Retinal pigment epithelial cell (primary cell): ENCODE data around the gene FCER1A.

Experiments used
- DNase-seq: peaks from one replicate; pipeline ENCODE4 v3.0.0-alpha.2; 2010; ENCODE audit warnings: low read depth
- H3K4me3 ChIP-seq: 2 replicates; pipeline ENCODE4 v1.5.1; 2011; ENCODE audit warnings: mild to moderate bottlenecking, low read length, control low read depth, moderate library complexity
- TF ChIP-seq, protein P1 (sequence below): conservative IDR thresholded peaks from 2 replicates; pipeline ENCODE4 v1.5.1; 2011; ENCODE audit warnings: low read depth, low read length, control low read depth, inconsistent platforms

The FCER1A gene

DNA sequence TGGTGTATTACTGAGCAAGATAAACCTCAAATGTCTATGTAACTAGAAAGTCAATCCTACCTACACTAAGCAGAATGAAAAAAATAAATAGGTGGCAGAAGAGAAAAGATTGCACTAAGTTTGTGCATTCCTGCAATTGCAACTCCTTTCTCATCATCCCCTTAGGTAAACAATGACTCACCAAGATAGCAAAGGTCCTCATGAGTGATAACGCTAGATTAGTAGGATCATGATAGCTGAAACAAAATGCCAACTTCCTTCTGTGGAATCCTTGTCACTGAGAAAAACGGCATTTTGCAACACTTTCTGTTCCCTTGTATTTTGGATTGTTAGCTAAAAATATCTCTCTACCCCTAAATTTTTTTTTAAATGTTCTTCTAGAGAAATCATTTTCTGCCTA is 20.0 kb upstream of the FCER1A start:
- no peak overlapping the region for H3K4me3 ChIP-seq
- DNase-seq: no peak
- TF ChIP-seq, protein P1, sequence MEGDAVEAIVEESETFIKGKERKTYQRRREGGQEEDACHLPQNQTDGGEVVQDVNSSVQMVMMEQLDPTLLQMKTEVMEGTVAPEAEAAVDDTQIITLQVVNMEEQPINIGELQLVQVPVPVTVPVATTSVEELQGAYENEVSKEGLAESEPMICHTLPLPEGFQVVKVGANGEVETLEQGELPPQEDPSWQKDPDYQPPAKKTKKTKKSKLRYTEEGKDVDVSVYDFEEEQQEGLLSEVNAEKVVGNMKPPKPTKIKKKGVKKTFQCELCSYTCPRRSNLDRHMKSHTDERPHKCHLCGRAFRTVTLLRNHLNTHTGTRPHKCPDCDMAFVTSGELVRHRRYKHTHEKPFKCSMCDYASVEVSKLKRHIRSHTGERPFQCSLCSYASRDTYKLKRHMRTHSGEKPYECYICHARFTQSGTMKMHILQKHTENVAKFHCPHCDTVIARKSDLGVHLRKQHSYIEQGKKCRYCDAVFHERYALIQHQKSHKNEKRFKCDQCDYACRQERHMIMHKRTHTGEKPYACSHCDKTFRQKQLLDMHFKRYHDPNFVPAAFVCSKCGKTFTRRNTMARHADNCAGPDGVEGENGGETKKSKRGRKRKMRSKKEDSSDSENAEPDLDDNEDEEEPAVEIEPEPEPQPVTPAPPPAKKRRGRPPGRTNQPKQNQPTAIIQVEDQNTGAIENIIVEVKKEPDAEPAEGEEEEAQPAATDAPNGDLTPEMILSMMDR: no peak

DNA sequence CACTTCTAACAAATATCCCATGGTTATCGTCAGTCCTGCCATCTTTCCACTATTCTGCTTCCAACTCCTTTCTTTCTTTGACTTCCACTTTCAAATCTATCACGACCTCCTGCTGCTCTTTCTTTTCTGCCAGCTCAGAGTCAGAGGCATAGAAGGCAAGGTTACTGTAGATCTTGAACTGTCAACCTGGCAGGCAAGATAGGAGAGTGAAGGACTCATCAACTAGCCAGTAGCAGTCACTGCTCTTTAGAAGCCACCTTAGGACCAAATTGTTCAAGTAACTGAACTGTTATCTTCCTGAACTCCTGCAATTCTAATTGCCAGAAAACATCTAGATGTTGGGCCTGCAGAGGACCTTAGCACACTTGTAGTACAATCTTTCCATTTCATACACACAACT is 13.1 kb upstream of the FCER1A start:
- no peak overlapping the region for H3K4me3 ChIP-seq
- DNase-seq: no peak
- TF ChIP-seq, protein P1: no peak

DNA sequence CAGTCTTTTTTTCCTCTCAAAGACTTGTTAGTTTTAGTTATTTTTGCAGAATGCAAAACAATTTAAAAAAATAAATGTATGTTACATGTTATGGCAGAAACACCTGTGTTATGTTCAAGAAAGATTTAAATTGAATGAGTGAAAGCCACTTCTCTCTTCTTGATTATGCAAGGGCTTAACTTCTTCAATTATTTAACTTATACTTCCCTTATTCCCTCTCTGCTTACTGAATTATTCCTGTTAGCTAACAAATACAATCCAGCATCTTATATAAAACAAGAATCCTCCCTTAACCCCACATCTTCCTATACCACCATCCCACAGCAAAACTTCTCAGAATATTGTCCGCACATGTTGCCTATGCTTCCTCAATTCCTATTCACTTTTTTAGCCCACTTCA is 10.7 kb upstream of the FCER1A start:
- DNase-seq: no peak
- TF ChIP-seq, protein P1: no peak
- no peak overlapping the region for H3K4me3 ChIP-seq

DNA sequence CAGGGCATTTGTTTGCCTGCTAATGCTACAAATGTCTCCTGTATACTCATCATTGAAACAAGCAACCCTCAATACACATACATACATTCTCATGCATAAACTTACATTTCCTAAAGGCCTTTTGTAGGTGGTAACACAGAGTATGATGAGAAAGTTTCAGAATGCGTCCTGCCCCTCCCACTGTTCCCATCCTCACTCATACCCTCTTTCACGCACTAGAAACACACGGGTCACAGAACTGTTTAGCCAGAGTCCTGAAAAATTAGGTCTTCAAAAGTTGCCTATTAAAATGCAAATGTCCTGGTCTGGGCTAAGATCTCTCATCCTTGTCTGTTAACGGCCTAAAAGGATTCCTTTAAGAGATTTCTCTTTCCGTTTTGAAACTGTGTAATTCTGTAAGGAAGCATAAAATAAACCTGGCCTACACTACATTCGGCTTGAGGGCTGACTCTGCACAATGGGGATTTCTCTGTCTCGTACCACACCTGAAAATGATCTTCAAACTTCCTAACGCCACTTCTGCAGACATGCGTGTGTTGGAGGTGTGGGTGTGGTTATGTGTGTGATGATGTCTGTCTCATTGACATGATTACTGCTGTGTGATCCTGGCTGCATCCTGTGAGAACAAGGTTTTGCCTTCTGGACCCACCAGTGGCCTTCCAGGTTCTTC is 5.3 kb upstream of the FCER1A start:
- DNase-seq: no peak
- TF ChIP-seq, protein P1: no peak
- no peak overlapping the region for H3K4me3 ChIP-seq

DNA sequence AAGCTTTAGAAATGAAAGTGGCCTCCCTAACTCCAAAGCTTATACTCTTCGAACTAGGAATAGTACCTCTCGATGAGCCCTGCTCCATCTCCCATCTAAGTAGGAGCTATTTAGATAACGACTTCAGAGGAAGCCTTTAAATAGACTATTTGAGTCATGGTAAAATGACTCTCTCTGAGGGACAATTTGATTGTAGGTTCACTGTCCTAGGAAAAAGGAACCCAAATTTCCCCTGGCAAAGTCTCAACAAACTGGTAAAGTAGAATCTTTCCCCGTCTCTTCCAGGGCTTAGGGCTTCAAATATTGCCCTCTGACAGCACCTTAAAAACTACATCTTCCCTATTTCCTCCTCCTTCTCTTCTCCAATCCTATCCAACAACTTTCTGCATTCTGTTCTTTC is 2.0 kb upstream of the FCER1A start:
- H3K4me3 ChIP-seq: no peak overlapping the region
- TF ChIP-seq, protein P1: no peak
- no peak for DNase-seq

DNA sequence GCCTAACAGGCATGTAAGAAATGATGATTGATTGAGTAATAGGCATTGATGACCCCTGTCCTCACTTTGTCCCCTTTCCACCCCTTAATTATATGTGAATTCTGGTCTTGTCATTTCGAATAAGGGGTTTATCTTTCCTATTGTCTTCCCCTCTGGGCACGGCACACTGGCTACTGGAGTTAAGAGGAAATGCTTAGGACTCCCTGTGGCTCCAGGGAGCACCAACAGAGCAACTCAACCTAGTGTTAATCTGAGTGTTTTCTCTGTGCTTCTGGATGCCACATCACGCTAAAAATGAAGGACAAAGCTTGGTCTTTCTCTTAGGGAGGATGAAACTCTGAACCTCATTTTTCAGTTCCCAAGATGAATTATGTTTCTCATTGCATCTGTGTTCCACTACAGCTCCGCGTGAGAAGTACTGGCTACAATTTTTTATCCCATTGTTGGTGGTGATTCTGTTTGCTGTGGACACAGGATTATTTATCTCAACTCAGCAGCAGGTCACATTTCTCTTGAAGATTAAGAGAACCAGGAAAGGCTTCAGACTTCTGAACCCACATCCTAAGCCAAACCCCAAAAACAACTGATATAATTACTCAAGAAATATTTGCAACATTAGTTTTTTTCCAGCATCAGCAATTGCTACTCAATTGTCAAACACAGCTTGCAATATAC is 5.3 kb downstream of the FCER1A start:
- TF ChIP-seq, protein P1: no peak
- no peak overlapping the region for H3K4me3 ChIP-seq
- no peak for DNase-seq

DNA sequence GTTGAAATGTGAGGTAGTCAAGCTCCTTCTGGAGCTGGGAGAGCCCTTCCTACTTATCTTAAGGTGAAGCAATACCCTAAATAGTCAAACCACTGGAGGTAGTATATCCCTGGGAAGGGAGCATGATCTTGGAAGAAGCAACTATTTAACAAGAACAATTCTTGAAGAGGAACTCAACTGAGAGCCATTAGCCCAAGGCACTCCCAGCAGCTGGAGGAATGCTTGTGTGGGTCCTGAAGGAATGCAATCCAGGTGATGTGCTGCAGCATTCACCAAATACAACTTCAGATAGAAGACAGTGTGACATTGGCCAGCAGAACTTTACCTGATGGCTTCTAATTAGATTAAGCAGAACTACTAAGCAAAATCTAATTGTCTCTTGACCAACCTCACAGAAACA is 9.5 kb downstream of the FCER1A start:
- no peak for DNase-seq
- no peak overlapping the region for H3K4me3 ChIP-seq

More for the DNA sequence above, 9.5 kb downstream of the FCER1A start:
- TF ChIP-seq, protein P1: no peak
